ACC112 (cell line): ENCODE results near the gene SUN1.
"Not testable (repeated sequence)": the region's sequence is repeated elsewhere in the genome, so short reads cannot be mapped to it uniquely, and the experiment has no call there.

Experiments used
- H2AFZ ChIP-seq: fragments of 200-600 bp; sonication (generic); one replicate; pipeline ENCODE4 v1.6.0; 2017; ENCODE audit warnings: antibody characterized with exemption, low read length; ENCODE audit not compliant: unreplicated experiment
- H3K27ac ChIP-seq: fragments of 200-600 bp; sonication (generic); 2 replicates; pipeline ENCODE4 v1.5.1; 2014; ENCODE audit warnings: low read depth, mild to moderate bottlenecking, antibody characterized with exemption, low read length, moderate library complexity
- H3K27me3 ChIP-seq: fragments of 200-600 bp; sonication (generic); 2 replicates; pipeline ENCODE4 v1.6.1; 2014; ENCODE audit warnings: mild to moderate bottlenecking, antibody characterized with exemption, low read length, moderate library complexity, mixed read lengths; ENCODE audit not compliant: insufficient read depth
- H3K36me3 ChIP-seq: fragments of 200-600 bp; sonication (generic); 2 replicates; pipeline ENCODE4 v1.6.1; 2016; ENCODE audit warnings: mild to moderate bottlenecking, antibody characterized with exemption, low read length, moderate library complexity, mixed read lengths; ENCODE audit not compliant: insufficient read depth
- H3K4me1 ChIP-seq: fragments of 200-600 bp; sonication (generic); one replicate; pipeline ENCODE4 v1.6.1; 2016; ENCODE audit warnings: low read length, mixed read lengths; ENCODE audit not compliant: insufficient read depth, unreplicated experiment, control insufficient read depth
- H3K4me3 ChIP-seq: fragments of 200-600 bp; sonication (generic); 2 replicates; pipeline ENCODE4 v1.5.1; 2014; ENCODE audit warnings: mild to moderate bottlenecking, low read depth, low read length
- H3K79me2 ChIP-seq: fragments of 200-600 bp; sonication (generic); one replicate; pipeline ENCODE4 v1.6.0; 2016; ENCODE audit warnings: low read length; ENCODE audit not compliant: control insufficient read depth, unreplicated experiment, insufficient read depth

The SUN1 gene

DNA sequence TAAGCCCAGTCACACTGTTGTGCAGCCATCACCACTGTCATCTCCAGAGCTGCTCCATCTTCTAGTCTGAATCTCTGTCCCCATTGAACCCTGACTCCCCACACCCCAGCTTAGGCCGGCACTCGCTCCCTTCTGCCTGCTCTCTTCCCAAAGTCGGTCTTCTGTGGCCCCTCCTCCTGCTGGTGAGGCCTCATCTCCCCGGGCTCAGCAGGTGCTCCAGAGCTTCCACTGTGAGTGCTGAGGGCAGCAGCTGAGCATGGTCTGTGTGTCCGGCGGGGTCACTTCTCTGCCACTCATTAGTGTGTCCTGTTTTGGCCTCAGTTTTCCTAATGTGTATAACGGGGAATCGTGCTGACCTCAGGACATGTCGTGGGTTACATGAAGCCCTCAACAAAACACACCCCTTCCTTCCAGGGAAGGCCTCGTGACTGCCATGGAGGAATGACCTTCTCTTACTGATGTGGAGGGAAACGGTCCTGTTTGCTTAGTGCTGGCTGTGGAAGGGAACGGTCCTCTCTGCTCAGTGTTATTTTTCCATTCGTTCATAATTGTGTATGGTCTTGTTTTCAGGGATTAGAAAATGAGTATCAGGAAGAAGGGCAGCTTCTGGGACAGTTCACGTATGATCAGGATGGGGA is 39.7 kb downstream of the SUN1 start:
- H3K4me3 ChIP-seq = no peak overlapping the region
- peaks cover 20% of the 10 kb centered on the region for H3K4me1 ChIP-seq
- H3K27me3 ChIP-seq = no peaks in the 10 kb centered on the region
- H3K79me2 ChIP-seq = peaks cover 2% of the 10 kb centered on the region
- peaks cover 16% of the 10 kb centered on the region; the same call in 1 of the 2 replicates for H3K36me3 ChIP-seq
- no peak overlapping the region for H2AFZ ChIP-seq
- peak overlapping the region; percentile 9; the same call in 1 of the 2 replicates for H3K27ac ChIP-seq

GRCh38 chr7:872685-873084 is 40.4 kb downstream of the SUN1 start:
- H3K36me3 ChIP-seq = peaks cover 16% of the 10 kb centered on the region; the same call in 1 of the 2 replicates
- peak overlapping the region; percentile 9; the same call in 1 of the 2 replicates for H3K27ac ChIP-seq
- H3K79me2 ChIP-seq, H3K4me3 ChIP-seq, H3K27me3 ChIP-seq, H2AFZ ChIP-seq: not testable (repeated sequence)
- peaks cover 14% of the 10 kb centered on the region for H3K4me1 ChIP-seq

- H3K79me2 ChIP-seq = peaks cover 12% of the 10 kb centered on the region
- peaks cover 15% of the 10 kb centered on the region for H3K4me1 ChIP-seq
- peak overlapping the region; percentile 17 for H2AFZ ChIP-seq
- H3K36me3 ChIP-seq = peaks cover 16% of the 10 kb centered on the region; the same call in 1 of the 2 replicates
- no peaks in the 10 kb centered on the region for H3K27me3 ChIP-seq
- H3K27ac ChIP-seq = peak overlapping the region; percentile 47
- no peak overlapping the region for H3K4me3 ChIP-seq
Observed at GRCh38 chr7:873367-874002, 41.2 kb downstream of the SUN1 start.

DNA sequence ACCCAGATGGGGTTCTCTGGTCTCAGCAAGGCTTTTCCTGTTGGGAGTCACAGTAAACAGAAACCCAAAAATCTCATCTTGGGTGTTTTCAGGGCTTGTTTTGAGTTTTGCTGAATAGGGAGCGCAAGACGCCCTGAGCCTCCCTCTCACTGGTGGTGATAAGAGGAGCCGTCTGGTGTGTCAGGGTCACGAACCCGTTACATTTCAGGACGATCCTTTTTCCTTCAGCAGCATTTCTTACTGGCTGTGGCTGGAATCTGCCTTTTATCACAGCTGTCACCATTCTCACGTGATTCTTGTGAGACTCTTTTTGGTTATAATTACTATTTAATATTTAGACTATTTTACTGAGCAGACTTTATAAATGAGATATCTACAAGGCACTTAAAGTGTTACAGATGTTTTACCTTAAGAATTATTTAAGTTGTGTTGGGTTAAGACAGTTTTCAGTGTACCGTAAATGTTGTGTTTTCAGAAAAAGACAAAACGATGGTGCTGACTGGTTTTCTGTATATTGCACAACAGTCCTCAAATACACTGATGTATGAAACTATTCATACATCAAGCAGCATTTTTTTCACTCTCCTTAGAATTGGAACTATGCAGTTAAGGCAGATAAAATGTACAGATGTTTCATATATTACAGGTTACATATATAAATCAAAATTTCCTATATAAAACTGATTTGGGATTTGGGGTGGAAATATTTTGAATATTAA is 41.9 kb downstream of the SUN1 start:
- peak overlapping the region; percentile 47; the same call in 1 of the 2 replicates for H3K27ac ChIP-seq
- H2AFZ ChIP-seq = no peak overlapping the region
- H3K4me3 ChIP-seq = no peak overlapping the region
- H3K36me3 ChIP-seq = peaks cover 16% of the 10 kb centered on the region; the same call in 1 of the 2 replicates
- no peaks in the 10 kb centered on the region for H3K27me3 ChIP-seq
- H3K4me1 ChIP-seq = peaks cover 19% of the 10 kb centered on the region
- H3K79me2 ChIP-seq = peaks cover 19% of the 10 kb centered on the region

- H3K79me2 ChIP-seq = peaks cover 24% of the 10 kb centered on the region
- H3K36me3 ChIP-seq = peaks cover 11% of the 10 kb centered on the region; the same call in 1 of the 2 replicates
- H3K4me1 ChIP-seq = peaks cover 22% of the 10 kb centered on the region
- H3K4me3 ChIP-seq = no peak overlapping the region
- H3K27ac ChIP-seq = no peak overlapping the region
- H2AFZ ChIP-seq = no peak overlapping the region
- H3K27me3 ChIP-seq = no peaks in the 10 kb centered on the region
Observed at GRCh38 chr7:875051-875450, 42.8 kb downstream of the SUN1 start.

DNA sequence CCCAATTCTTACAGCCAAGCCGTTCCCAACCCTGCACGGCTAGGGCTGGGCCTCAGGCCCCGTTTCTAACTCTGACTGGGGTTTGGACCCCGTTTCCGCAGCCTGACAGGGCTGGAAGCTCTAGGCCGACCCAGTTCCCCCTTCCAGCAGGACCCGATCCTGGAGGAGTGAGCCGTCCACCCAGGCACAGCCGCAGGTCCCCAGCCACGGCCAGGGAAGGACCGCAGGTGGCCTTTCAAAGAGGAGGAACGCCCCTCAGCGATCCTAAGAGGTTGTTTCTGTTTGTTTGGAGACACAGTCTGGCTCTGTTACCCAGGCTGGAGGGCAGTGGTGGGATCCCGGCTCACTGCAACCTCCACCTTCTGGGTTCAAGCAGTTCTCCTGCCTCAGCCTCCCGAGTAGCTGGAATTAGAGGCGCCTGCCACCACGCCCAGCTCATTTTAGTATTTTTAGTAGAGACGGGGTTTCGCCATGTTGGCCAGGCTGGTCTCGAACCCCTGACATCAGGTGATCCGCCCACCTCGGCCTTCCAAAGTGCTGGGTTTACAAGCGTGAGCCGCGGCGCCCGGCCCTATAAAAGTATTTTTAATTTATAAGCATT is 43.3 kb downstream of the SUN1 start:
- H3K27ac ChIP-seq = peak overlapping the region; percentile 71
- H3K79me2 ChIP-seq = peaks cover 29% of the 10 kb centered on the region
- no peak overlapping the region for H2AFZ ChIP-seq
- H3K27me3 ChIP-seq = no peaks in the 10 kb centered on the region
- H3K4me1 ChIP-seq = peaks cover 22% of the 10 kb centered on the region
- H3K36me3 ChIP-seq = peaks cover 11% of the 10 kb centered on the region; the same call in 1 of the 2 replicates
- H3K4me3 ChIP-seq = peak overlapping the region; percentile 52

DNA sequence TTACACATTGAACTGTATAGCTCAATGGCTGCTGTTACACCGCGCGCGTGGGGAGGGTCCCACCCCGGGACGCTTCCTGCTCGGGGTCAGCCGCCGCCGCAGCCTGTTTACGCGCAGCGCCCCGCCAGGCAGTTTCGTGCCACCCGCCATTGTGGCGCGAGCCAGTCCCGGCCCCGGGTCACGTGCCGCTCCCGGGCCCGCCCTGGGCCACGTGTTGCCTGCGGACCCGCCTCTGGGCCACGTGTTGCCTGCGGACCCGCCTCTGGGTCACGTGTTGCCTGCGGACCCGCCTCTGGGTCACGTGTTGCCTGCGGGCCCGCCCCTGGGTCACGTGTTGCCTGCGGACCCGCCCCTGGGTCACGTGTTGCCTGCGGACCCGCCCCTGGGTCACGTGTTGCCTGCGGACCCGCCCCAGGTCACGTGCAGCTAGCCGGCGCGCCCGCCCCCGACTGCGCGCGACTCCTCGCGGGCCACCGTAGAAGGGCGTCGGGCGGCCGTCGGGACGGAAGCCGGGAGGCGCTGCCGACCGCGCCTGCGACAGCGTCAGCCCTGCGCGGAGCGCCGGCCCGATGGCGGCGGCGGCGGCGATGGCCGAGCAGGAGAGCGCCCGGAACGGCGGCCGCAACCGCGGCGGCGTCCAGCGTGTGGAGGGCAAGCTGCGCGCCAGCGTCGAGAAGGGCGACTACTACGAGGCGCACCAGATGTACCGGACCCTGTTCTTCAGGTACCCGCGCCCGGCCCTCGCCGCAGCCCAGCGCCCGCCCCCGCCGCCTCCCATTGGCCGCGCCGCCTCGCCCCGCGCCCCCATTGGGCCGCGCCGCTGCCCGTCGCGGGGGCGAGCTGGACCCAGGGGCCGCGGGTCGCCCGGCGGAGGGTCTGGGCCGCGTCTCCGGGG is 44.0 kb downstream of the SUN1 start, which contains the start of gene GET4:
GET4 (plus strand) TSS at position 478 of the 895 bp plus-strand sequence; CDS start at position 570, 92 bp downstream.
- Histone ChIP-seq H3K27ac (peak within 1 kb of the TSS; percentile 71), H3K79me2 (peaks cover 36% of the 10 kb centered on the region), H2AFZ (peak within 1 kb of the TSS; percentile 91), H3K4me1 (peaks cover 22% of the 10 kb centered on the region), H3K4me3 (peak within 1 kb of the TSS; percentile 87), H3K27me3 (no peaks in the 10 kb centered on the region), H3K36me3 (peaks cover 11% of the 10 kb centered on the region; the same call in 1 of the 2 replicates)

DNA sequence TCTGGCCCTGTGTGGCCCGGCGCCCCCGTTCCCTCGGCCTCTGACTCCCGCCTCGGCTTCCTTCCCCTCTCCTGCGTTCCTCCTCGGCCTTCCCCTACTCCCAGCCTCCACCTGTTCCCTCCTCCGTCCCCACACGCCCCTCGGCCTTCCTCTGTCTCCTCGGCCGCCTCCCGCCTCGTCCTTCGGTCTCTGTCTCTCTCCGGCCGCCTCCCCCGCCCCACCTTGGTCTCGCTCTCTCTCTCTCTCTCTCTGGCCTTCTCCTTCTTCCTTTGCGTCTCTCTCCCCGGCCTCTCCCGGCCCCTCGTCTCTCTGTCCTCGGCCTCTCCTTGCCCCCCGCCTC is 44.7 kb downstream of the SUN1 start:
- Histone ChIP-seq H3K4me3 (peak overlapping the region; percentile 87), H3K79me2 (peaks cover 42% of the 10 kb centered on the region), H3K4me1 (peaks cover 22% of the 10 kb centered on the region), H3K27ac (peak overlapping the region; percentile 33; the same call in 1 of the 2 replicates), H3K27me3 (no peaks in the 10 kb centered on the region), H2AFZ (peak overlapping the region; percentile 91), H3K36me3 (peaks cover 13% of the 10 kb centered on the region; the same call in 1 of the 2 replicates)

DNA sequence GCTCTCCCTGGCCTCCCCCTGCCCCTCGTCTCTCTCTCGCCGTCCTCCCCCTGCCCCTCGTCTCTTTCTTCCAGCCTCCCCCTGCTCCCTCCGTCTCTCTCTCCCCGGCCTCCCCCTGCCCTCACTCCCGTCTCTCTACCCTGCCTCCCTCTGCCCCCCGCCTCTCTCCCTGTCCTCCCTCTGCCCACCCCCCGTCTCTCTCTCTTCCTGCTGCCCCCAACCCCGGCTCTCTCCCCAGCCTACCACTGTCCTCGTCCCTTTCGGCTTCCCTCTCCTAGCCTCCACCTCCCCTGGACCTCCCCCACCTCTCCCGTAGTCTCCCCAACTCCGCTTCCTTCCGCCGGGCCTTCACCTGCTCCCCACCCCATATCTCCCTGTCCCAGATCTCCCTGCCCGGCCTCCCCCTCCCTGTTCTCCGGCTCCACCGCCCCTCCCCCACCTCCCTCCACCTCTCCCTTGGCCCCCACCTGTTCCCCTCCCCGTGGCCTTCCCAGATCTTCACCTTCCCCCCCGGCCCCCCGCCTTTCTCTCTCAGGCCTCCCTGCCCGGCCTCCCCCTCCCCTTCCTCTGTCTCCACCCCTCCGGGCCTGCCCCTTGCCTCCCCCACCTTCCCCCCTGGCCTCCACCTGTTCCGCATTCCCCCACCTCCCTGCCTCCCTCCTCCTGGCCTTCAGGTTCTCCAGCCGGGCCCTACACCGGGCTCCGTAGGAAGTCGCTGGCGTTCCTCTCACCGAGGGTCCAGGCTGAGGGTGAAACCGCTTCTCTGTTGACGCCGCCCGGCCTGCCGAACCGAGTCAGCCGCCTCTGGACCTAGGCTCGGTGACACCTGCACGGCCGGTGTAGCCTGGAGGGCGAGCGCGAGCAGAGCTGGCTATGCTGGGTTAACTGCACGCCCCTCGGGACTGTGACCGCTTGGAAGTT is 45.3 kb downstream of the SUN1 start:
- Histone ChIP-seq H2AFZ (no peak overlapping the region), H3K27ac (peak overlapping the region; percentile 33; the same call in 1 of the 2 replicates), H3K36me3 (peaks cover 8% of the 10 kb centered on the region; the same call in 1 of the 2 replicates), H3K27me3 (no peaks in the 10 kb centered on the region), H3K4me1 (peaks cover 22% of the 10 kb centered on the region), H3K4me3 (peak overlapping the region; percentile 87), H3K79me2 (peaks cover 46% of the 10 kb centered on the region)
